GM19468 (cell line): ENCODE results near the gene FOXN3.

ENCODE experiments used
- ATAC-seq: cut with Tn5 transposase; IDR thresholded peaks from one replicate; pipeline ENCODE4 v1.9.1; 2021; ENCODE audit warnings: mild to moderate bottlenecking, moderate library complexity, moderate number of reproducible peaks; ENCODE audit not compliant: unreplicated experiment; ENCODE audit errors: extremely low read depth

The FOXN3 gene

DNA sequence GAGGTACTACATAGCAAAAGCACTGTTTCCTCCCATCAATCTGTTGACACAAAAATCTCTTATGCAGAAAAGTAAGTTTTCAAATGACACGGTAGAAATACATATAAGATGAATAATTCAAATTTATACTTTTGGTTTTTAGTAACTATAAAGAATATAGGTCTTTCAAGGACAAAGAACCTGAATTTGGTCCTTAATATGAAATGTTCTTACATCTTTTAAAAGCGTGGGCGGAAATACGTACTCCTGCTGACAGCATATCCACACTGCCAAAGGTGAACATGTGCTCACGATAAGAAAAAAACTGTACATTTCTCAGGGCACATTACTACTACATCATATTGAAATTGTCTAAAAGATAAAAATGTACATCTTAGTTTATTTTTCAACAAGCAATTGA, 127.6 kb downstream of the FOXN3 start:
- no peak for ATAC-seq

DNA sequence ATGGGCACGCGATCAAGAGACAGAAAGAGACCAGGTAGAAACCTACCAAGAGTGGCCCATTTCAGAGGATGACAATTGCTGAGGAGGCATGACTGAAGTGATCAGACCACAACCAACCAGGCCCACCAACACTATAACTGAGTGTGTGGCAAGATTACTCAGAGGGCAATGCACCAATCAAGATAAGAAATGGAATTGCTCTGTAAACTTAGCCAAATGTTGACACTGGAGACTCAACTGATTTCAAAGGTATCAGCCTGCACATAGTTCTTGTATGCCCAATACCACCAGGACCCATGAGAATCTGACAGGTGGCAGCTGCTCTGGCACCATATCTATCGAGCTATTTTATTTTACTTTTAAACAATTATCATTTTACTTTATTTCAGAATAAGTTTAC, 128.9 kb downstream of the FOXN3 start:
- no peak for ATAC-seq

DNA sequence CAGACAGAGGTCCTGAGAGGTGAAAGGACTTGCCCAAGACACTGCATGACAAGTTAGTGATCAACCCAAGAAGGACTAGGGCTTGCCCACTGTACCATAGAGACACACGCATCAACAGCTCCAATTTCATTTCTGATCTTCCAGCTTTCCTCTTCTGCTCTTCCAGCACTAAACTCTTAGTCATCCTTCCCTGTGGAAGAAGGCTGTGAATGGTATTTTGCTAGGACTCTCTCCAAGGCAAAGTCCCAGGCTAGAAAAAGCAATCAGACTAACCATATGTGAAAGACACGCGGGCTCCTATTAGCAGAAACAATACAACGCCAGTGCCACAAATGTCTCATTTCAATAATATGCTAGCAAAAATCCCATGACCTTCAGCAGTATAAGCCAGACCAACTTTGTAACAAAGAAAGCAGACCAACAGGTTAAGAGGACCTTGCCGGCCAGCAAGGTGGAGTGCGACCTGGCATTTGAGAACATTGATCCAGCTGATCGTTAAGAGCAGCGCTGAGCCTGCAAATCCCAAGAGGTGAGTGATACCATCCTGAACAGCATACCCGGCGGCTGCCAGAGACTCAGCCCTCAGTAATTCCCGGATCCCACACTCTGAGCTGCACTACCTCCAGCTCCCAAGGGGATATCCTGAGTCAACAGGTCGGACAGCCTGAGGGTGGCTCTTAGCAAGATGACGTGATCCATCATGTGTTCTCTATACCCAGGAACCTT, 132.5 kb downstream of the FOXN3 start:
- ATAC-seq, result no peak

DNA sequence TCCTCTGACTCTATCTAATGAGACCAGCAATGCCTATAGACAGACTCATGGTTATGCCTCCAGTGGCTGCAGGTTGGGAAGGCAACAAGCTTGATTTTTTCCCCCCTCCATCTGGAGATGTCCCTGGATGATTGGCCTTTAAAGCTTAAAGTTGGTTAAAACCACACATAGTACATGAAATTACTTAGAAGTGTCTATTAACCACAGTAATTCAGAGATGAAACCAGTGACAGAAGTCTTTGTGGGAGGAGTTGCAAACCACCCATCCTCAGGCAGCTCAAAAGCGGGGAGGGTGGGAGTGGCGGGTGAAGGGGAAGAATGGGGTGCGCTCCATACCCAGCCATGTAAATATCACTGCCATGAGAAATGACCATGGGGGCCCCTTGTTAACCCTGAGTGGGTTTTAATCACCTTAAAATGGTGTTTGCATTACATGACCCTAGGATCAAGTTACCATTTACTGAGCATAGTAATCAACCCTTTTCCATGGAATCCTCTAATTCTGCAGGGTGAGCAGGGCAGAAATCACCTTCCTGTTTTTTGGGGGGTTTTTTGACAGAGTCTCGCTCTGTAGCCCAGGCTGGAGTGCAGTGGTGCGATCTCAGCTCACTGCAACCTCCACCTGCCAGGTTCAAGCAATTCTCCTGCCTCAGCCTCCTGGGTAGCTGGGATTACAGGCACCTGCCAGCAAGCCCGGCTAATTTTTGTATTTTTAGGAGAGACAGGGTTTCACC, 133.5 kb downstream of the FOXN3 start:
- peak; percentile 23 for ATAC-seq

DNA sequence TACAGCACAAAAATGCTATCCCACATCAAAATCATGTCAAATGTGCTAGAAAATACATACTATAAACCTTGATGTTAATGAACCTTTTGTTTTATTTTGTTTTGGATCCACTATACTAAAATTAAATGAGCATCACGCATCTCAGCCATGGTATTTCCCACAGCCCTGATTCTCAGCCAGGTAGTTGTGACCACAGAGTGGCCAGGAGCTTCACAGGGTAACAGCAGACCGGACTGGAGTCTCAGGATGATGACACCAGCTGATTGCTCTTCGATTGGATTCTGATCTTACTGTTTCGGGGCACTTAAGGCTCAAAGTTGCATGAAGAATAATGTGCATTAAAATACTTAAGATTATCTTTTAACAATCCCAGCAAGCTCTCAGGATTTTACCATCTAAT, 134.8 kb downstream of the FOXN3 start:
- ATAC-seq, result no peak

DNA sequence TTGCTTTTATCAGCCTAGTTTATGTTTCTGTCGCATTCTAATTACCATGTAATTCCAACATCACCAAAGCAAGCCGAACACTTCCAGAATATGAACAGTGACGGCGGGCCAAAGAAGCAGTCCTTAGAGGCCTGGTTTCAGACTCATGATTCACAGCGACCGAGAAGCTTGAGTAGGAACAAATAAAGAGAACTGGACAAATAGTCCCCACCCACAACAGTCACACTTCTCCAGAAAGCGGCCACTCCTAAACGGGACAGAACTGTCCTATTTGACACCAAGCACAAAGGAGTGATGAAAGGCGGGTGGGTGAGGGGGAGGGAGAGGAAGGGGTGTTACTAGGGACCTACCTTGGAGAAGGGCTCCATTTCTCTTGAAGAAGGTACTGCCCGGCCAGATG, 136.4 kb downstream of the FOXN3 start:
- no peak for ATAC-seq

DNA sequence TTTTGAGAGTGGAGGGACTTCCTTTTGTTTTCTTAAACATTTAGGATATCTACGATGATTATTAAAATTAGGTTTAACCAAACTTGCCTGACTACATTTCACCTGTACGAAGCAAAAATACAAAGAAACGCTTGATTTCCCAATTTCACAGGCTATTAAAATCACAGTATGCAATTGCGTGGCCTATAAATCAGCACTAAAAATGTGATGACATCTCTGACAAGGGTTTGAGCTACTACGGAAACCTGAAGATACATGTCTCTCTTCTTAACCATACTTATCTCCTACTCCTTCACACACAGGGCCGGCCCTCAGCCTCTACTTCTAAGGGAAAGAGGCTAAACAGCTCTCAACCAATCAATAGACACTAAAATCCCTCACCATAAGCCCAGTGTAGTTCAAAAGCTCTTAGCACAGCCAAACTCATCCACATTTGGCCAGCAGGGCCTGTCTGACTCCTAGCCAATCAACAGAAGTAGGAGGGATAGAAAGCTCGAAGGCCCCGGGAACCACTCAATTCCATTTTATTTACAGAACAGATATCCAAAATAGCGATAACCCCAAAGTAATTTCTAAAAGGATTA, 137.3 kb downstream of the FOXN3 start:
- ATAC-seq, result no peak

DNA sequence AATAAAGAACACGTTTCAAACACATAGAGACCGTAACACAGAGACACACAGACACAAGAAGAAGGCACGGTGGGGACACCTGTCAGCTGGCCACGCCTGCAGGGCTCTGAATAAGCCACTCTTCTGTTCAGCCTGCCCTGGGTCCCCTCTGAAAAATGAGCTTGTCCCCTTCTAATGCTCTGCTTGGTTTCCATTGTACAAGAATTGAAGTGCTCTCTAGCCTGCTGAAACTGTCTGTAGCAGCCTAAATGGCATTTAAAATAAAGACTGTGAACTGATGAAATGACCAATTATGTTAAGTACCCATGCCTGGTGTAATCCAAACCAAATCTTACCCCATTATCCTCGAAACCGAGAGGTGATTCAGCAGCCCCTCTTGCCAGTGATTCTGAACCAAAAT, 139.8 kb downstream of the FOXN3 start:
- ATAC-seq, result no peak

DNA sequence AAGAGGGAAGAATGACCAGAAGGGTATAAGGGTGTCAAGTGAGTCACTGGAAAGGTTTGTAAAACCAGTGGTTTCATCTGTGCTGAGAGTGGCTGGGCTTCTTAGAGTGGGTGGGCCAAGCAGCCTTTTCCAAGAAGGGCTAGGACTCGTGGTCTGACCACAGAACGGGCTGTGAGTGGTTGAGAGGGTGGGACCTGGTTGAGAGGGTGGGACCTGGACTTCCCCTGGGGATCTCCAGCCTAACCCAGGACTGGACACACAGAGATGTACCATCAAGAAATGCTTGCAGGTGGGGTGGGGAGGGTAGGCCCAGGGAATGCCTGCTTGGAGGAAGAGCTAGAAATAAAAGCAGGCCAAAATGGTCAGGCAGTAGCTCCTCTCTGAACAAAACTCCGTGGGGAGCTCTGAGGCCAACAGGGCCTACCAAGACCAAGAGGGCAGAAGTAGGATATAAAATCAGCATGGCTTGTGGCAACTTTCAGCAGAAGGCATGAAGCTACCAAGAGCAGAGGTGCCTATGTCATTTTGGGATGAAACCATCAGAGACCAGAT, 140.5 kb downstream of the FOXN3 start:
- peak; percentile 72 for ATAC-seq

DNA sequence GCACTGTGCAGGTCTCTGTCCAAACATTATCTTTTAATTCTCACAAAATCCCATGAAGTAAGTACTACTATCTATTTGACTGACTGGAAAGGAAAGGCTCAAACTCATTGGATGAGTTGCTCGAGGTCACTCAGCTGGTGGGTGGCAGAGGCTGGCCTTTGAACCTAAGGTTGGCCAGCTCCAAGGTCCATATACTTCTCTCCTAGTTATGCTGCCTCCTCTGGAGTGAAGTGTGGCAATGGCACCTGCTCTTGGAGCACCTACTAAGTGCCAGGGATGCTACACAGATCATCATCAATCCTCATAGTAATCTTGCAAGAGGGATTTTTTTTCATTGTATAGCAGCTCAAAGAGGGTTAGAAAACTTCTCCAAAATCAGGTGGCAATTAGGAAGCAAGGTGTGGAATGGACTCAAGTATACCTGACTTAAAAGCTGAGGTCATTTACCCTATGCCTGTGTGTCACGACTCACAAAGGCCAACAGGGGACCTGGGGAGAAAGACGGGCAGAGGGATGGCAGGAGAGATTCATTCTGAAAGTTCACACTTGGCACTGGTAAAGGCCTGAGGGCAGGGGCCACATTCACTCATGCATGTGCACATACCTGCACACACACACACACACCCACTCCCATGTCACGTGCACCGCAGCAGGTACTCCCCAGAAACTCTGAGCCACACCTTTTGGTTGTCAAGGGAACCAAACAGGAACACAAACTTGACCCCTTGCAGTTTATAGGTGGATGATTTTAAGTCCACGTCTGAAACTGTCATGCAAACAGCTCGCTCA, 146.4 kb downstream of the FOXN3 start:
- ATAC-seq, result no peak

DNA sequence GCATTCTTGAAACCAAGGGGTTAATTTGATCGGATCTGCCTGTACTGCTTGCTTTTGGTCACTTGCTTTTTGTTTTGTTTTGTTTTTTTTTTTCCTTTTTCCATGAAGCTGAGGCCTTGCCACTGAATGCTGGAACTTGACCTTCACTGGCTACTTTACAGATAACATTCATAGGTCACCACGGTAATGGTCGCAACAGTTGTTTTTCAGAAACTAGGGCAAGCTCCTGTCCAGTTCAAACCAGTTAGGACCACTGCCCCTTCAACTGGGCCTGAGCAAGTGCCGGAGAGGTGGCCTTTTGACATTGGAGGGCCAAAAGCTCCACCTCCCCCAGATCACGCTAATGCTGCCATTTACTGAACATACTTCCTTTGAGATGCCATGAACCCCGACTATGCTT, 147.6 kb downstream of the FOXN3 start:
- ATAC-seq, result no peak

DNA sequence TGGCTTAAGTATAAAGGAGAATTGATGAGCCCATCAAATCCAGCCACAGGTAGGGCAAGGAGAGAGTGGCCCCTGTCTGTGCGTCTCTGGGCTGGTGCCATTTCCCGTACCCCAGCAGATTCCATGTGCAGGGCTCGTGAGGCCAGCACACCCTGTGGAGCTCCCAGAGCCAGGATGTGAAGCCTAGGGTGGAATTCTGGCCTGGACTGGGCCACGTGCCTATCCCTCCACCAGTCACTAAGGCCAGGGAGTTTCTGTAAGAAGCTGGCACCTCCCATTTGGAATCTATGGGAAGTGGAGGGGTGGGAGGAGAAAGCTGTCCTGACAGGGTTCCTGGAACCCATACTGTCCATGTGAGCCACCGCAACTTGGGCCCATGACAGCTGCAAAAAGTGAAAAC, 148.5 kb downstream of the FOXN3 start:
- no peak for ATAC-seq

DNA sequence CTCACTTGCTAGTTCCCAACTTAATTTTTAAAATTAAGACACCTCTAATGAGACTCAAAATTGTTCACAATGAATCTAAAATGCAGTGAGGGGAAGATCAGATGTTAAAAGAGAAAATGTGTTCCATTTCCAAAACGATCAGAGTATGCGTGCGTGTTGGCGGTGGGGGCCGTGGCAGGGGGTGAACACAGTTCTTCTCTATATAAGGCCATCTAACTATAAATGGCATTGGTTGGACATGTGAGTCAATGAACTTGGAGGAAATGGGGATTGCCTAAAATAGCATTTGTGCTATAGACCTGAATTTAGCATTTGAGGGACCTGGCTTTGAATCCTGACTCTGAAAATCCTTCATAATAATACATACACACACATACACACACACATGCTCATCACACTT, 149.4 kb downstream of the FOXN3 start:
- no peak for ATAC-seq

DNA sequence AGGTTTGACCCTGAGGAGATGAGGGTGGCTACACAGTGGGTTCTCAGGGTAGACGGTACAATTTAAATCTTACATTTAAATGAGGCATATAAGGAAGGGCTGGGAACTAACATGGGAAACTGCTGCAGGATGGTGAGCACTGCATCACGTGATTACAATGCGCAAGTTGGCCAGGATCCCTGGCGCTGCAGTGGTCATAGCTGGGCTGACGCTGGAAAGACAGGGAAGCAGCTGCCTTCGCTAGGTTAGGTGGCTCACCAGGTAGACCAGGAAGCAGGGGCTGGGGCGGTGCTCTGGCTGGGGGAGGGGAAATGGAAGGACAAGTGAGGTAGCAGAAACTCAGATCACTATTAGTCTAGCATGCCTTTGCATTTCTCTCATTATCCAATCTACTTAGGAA, 149.9 kb downstream of the FOXN3 start:
- ATAC-seq, result no peak

DNA sequence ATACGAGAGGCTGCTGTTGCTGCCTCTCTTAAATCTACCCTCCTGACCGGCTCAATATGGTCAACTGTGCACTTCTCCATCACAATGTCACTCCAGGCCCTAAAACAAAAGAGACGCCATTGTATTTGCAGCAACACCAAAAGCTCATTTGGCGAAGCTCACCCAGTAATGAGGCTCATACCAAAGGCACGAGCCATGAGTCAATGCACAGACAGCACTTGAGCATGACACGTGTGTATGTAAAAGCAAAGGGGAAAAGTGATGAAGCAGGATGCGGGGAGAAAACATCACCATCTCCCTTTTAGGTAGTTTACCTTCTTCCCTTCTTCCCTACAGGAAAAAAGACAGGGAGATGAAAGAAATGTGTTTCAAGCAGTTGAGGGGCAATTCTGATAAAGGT, 150.3 kb downstream of the FOXN3 start:
- no peak for ATAC-seq

DNA sequence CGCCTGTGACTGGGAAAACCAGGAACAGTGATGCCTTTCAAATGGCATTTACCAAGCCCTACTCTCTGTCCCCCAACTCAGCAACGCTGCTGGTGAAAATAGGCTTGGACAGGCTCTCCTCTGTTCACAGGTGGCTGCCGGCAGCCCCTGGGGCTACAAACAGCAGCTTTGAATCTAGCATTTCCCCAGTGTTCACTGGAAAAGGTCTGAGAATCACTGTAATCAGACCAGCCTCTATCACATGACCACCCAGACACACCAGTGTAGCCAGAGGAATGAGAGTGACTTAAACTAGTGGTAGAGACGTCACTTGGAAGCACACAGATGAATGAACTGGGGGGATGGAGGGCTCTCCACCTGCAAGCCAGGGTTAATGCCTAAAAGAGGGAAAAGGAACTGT, 151.8 kb downstream of the FOXN3 start:
- ATAC-seq, result no peak

DNA sequence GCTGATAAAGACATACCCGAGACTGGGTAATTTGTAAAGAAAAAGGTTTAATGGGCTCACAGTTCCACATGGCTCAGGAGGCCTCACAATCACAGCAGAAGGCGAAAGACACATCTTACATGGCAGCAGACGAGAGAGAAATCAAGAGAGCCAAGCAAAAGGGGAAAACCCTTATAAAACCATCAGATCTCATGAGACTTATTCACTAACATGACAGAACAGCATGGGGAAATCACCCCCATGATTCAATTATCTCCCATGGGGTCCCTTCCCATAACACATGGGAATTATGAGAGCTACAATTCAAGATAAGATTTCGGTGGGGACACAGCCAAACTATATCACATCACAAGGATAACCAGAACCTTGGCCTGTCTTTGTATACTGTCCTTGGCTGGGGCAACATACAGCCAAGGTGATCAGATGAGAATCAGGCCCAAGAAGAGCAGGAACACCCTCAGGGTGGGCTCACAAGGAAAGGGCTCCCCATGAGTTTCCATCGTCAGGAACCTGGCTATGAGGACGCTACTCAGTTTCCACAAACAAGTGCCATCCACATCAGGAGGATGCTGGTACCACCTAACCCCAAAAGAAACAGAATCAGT, 152.7 kb downstream of the FOXN3 start:
- no peak for ATAC-seq

DNA sequence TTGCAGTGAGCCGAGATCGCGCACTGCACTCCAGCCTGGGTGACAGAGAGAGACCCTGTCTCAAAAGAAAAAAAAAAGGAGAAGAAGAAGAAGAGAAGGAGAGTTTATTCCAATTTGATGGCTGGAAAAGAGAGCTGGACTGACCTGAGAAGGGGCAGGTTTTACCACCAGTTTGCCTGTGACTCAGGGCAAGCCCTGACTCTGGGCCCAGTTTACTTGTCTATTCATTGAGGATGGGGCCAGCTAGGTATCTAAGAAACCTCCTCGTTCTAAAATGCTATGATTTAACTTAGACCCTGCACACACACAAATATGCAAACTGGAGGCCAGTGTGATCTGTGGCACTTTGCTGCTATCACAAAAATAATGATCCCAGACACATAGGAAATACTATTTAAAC, 155.0 kb downstream of the FOXN3 start:
- ATAC-seq, result no peak

DNA sequence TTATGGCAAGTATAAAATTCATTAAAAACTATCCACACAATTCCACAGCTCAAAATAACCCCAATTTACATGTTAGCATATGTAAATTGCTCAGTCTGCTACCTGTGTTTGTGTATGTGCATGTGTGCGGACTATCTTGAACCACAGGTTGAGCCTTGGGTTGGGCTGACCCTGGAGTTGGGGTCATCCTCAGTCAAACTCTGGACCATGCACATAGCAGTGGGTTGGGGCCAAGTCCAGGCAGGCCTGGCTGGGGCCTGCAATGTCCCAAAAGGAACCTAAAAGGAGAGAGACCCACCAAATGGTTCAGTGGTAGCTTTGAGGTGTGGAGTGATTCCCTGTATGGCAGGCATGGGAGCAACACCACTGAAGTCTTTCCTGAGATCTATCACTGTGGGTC, 156.1 kb downstream of the FOXN3 start:
- no peak for ATAC-seq

DNA sequence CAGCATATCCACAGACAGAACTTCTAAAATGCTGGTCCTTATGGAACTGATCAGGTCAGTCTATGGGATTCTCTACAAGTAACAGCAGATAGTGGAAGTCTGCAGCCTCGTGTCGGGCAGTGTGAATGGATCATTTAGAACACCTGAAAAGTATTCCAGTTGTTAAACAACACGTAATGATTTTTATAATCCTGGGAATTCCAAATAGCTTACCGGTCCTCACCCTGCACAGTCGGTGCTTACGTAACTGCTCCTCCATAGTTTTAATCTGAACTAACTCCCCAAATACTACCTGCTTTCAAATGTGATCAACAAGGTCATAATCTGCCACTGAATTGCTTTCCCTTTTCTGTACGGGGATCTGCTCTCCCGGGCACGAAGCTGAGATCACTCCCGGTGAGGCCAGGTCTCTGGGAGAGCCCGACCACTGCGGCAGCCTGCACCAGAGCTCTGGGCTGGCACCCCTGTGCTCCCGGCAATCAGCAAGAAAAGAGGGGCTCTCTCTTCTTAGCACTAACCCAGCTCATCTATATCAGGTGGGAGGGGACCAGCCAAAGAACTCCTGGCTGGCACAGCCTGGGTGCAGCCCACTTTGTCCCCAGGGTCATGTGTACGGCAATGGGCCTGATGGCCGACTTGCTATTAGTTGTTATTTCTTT, 157.0 kb downstream of the FOXN3 start:
- ATAC-seq, result no peak
